LNCAP (cell line): Measurements from ENCODE around the gene PPARA.

Experiments used
- TF ChIP-seq, protein P1 (sequence below): fragments of 450-650 bp; IDR thresholded peaks from 2 replicates; pipeline ENCODE4 v1.5.1; 2017; ENCODE audit warnings: mild to moderate bottlenecking

The PPARA gene

DNA sequence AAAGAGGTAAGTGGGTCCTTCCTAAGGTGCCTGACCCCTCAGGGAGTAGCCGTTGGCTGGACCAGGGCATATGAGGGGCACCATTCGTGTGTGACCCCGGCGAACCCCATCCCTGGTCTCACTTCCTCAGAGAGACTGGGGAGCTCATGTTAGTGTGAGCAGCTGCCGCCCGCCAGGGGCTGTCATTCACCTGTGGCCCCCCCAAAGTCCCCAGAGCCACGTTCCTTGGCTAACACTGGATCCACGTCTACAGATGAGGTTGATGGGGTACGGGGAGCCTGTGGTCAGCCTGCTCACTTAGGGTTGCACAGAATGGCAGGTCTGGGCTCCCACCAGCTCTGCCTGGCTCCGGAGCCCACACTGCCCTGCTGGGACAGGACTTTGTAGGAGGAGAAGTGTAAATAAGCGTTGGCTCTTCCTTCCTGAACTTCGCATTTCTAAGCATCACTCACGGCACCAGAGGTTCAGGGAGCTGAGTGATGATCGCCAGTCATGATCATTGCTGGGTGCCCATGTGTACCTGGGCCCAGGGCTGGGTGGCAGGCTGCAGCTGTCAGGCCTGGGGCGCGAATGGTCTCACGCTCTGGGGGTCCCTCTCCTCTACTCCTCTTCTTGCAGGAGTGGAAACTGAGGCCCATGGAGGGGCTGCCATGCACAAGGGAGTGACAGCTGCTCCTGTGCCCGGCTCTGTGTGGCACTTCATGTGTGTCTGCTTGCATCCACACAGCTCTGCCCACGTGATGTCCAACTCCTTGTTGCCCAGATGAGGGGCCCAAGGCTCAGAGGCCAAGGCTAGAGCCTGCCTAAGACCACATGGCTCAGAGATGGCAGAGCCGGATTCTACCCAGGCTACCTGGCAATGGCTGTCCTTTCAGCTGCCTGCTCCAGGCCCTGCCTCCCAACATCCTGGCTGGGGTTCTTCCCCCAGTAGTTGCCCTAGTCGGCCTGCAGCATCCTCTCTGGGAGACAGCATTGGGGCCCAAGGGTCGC lies 128.6 kb downstream of the PPARA start:
- TF ChIP-seq, protein P1, sequence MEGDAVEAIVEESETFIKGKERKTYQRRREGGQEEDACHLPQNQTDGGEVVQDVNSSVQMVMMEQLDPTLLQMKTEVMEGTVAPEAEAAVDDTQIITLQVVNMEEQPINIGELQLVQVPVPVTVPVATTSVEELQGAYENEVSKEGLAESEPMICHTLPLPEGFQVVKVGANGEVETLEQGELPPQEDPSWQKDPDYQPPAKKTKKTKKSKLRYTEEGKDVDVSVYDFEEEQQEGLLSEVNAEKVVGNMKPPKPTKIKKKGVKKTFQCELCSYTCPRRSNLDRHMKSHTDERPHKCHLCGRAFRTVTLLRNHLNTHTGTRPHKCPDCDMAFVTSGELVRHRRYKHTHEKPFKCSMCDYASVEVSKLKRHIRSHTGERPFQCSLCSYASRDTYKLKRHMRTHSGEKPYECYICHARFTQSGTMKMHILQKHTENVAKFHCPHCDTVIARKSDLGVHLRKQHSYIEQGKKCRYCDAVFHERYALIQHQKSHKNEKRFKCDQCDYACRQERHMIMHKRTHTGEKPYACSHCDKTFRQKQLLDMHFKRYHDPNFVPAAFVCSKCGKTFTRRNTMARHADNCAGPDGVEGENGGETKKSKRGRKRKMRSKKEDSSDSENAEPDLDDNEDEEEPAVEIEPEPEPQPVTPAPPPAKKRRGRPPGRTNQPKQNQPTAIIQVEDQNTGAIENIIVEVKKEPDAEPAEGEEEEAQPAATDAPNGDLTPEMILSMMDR: no peak

DNA sequence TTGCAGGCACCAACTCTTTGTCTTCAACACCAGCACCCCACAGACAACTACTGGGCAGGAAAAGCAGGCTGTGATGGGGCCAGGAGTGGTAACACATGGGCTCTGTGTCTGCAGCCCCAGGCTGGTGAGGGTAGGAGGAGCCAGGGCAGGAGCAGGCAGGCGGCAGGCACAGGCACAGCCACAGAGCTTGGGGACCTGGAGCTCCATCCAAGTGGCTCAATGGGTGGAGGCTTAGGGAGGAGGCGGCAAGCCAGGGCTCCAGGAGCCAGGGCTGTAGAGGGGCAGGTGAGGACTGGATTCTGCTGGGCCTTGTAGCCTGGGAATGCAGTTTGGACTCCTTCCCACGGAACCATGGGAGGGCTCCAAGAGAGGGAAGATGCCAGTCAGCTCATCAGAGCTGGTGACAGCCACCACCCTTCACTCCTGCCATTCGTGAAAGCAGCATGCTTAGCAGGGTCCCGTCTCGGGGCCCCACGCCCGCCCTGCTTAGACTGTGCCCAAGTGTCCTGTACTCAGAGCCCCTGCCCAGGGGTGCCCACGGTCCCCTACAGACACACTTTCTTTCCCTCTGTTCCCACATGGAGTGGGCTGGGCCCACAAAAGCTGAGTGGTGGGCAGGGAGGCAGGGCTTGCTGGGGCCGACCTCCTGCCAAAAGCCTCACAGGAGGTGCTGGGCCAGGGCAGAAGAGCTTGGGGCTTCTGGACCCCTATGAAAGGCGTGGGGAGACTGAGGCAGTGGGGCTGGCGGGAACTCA lies 129.9 kb downstream of the PPARA start:
- TF ChIP-seq, protein P1: no peak

DNA sequence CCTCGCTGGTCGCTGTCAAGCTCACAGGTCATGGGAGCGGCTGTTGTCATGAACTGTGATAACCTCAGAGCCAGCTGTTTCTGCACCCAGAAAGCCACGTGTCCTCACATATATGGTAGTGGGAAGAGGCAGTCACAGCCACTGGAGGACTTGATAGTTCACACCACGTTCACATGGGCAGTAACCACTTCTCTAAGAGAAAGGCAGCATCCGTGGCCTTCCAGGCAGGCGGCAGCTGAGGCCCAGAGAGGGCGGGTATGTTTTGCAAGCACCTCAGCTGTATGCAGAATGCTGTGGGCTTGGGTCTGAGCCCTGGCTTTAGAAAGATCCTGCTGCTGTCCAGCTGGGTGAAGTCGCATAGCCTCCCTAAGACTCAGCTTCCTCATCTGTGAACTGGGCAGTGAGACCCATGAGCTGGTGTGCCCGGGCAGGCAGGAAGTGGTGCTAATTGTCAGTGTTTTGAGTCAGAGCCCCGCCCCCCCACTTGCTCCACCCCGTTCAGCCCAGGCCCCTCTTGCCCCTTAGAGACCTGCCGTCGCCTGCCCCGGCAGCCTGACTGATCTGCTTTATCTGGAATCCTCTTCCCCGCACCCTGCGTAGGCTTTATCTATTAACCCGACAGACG lies 130.8 kb downstream of the PPARA start:
- TF ChIP-seq, protein P1: no peak

DNA sequence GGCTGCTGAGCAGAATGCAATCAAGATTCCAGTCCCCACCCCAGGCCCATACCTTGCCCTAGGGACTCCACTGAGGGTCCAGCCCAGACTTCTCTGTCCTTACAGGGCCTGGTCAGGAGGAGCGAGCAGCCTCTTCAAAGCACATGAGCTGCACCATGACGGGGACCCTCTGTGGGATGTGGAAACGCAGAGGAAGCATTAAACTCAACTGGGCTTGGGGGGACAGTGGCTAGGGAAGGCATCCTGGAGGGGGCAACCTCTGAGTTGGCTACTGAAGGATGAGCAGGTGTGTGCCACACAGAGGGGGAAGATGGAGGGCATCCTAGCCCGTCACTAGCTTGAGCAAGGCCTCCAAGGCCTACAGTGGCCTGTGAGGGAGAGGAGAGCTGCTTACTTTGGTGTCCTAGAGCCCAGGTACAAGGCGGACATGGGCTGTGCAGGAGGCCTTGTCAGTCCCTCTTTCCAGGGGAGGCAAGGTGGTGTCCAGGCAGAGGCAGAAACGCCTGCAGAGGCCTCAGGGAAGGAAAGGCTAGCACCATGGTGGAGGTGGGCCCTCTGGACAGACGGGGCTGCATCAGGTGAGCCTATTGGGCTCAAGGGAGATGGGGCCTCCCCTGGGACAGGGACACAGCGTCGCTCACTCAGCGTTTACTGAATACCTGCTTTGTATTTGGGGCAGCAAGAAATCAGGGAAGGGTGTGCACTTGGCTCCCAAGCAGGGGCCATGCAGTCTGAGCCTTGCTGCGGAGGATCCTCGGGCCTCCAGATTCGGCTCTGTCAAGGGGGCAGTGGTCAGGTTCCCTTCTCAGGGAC lies 131.7 kb downstream of the PPARA start:
- TF ChIP-seq, protein P1: no peak

DNA sequence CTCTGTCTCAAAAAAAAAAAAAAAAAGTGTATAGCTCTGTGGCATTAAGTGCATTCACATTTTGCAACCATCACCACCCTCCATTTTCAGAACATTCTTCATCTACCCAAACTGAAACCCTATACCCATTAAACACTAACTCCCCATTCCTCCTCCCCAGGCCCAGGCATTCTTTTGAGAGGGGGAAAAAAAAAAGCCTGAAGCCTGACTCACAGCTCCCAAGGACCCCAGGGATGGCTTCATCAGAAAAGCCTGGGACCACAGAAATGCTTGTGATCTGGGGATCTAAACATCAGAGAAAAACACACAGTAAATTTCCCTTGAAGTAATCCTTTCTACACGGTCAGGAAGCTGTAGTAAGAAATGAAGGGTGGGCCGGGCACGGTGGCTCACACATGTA lies 135.7 kb downstream of the PPARA start:
- TF ChIP-seq, protein P1: no peak

DNA sequence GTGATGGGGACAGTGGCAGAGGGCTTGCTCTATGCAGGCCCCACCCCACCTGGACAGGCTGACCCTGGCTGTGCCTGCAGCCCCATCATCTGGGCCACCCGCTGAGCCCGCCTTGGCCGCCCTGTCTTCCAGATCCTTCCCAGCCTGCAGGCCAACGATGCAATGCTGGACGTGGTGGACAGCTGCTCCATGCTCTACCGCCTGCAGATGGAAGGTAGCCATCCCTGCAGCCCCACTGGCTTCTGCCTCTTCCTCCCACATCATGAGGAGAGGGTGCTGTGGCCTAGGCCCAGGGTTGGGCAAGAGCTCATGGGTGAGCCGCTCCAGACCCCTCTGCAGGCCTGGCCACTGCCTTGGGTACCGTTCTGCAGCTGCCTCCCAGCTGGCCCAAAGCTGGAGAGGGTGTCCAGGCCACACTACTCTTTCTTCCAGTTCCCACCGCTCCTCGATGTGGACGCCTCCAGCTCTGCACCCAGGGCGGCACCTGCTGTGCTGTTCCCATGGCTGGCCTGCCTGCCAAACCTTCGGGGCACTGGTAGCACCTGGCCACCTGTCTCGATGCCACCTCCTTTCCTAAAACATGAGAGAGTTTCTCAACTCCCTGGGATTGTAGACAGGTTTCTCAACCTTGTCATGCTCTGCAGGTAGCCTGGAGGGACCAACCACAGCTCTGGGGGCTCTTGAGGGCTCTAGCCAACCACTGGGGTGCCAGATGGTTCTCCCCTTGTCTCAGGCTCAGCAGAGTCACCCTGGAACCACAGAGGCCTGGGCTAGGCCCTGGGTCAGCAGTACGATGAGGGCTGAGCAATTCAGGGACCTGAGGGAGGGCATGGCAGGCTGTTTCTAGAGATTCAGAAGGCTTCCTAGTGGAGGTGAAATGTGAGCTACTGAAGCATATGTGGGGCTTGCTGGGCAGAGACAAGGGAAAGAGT lies 136.9 kb downstream of the PPARA start:
- TF ChIP-seq, protein P1: no peak
